OCI-LY1 (cell line): ENCODE data around the gene PIGV.
A peak's percentile ranks its signal among the peaks of the same experiment; 100 is the strongest.

ENCODE experiments used
- H2AFZ ChIP-seq: fragments of 200-600 bp; sonication (generic), shearing (Covaris generic); 2 replicates; pipeline ENCODE4 v1.6.0; 2014; ENCODE audit warnings: antibody characterized with exemption, mild to moderate bottlenecking, low read length
- H3F3A ChIP-seq: fragments of 200-600 bp; sonication (generic), shearing (Covaris generic); 2 replicates; pipeline ENCODE4 v1.6.0; 2014; ENCODE audit warnings: mild to moderate bottlenecking, antibody characterized with exemption, low read length, moderate library complexity; ENCODE audit not compliant: insufficient read depth
- H3K27ac ChIP-seq: fragments of 200-600 bp; sonication (generic); 2 replicates; pipeline ENCODE4 v1.5.1; 2014; ENCODE audit warnings: low read length, mixed run types, mild to moderate bottlenecking, low read depth; ENCODE audit not compliant: poor library complexity, severe bottlenecking
- H3K27me3 ChIP-seq: fragments of 200-600 bp; sonication (generic); 2 replicates; pipeline ENCODE4 v1.6.0; 2014; ENCODE audit warnings: antibody characterized with exemption, mild to moderate bottlenecking, low read length, moderate library complexity; ENCODE audit not compliant: insufficient read depth
- H3K36me3 ChIP-seq: fragments of 200-600 bp; sonication (generic); 2 replicates; pipeline ENCODE4 v1.6.1; 2014; ENCODE audit warnings: mild to moderate bottlenecking, antibody characterized with exemption, low read length, moderate library complexity, mixed read lengths; ENCODE audit not compliant: insufficient read depth
- H3K4me1 ChIP-seq: fragments of 200-600 bp; sonication (generic); 2 replicates; pipeline ENCODE4 v1.5.1; 2014; ENCODE audit warnings: mild to moderate bottlenecking, low read length, moderate library complexity; ENCODE audit not compliant: insufficient read depth, severe bottlenecking
- H3K4me2 ChIP-seq: fragments of 200-600 bp; sonication (generic), shearing (Covaris generic); 2 replicates; pipeline ENCODE4 v1.6.1; 2014; ENCODE audit warnings: low read length
- H3K4me3 ChIP-seq: fragments of 200-600 bp; sonication (generic); 2 replicates; pipeline ENCODE4 v1.5.1; 2014; ENCODE audit warnings: low read length, low read depth, mild to moderate bottlenecking, mixed read lengths; ENCODE audit not compliant: poor library complexity, severe bottlenecking
- H3K79me2 ChIP-seq: fragments of 200-600 bp; shearing (Covaris generic); 2 replicates; pipeline ENCODE4 v1.6.1; 2016; ENCODE audit warnings: mixed run types, low read length, mixed read lengths; ENCODE audit not compliant: insufficient read depth
- H3K9ac ChIP-seq: fragments of 200-600 bp; sonication (generic), shearing (Covaris generic); 2 replicates; pipeline ENCODE4 v1.6.1; 2014; ENCODE audit warnings: mild to moderate bottlenecking, low read length, mixed read lengths
- H3K9me2 ChIP-seq: fragments of 200-600 bp; sonication (generic), shearing (Covaris generic); 2 replicates; pipeline ENCODE4 v1.6.1; 2014; ENCODE audit warnings: low read depth, mild to moderate bottlenecking, low read length, mixed read lengths
- H3K9me3 ChIP-seq: fragments of 200-600 bp; shearing (Covaris generic); 2 replicates; pipeline ENCODE4 v1.6.1; 2014; ENCODE audit warnings: low read length, mixed read lengths
- H4K20me1 ChIP-seq: fragments of 200-600 bp; sonication (generic), shearing (Covaris generic); 2 replicates; pipeline ENCODE4 v1.6.0; 2016; ENCODE audit warnings: mild to moderate bottlenecking, low read length; ENCODE audit not compliant: insufficient read depth
- CTCF ChIP-seq: fragments of 200-600 bp; sonication (generic), shearing (Covaris generic); IDR thresholded peaks from 2 replicates; pipeline ENCODE4 v1.5.1; 2017; ENCODE audit warnings: mild to moderate bottlenecking, antibody characterized with exemption, low read length, moderate library complexity, mixed read lengths
- EZH2 ChIP-seq: fragments of 200-600 bp; sonication (generic), shearing (Covaris generic); IDR thresholded peaks from 2 replicates; pipeline ENCODE4 v1.8.0; 2017; ENCODE audit warnings: borderline replicate concordance, mixed run types, mild to moderate bottlenecking, antibody characterized with exemption, low read length, moderate library complexity, mixed read lengths

The PIGV gene

GRCh38 chr1:26780344-26780957 lies 7.3 kb upstream of the PIGV start:
- Histone ChIP-seq H3K27ac (no peak overlapping the region), H3K79me2 (no peaks in the 10 kb centered on the region), H3K4me2 (no peak overlapping the region), H3F3A (peaks cover 8% of the 10 kb centered on the region; the same call in 1 of the 2 replicates), H3K9me3 (no peaks in the 10 kb centered on the region), H2AFZ (no peak overlapping the region), H3K9me2 (no peaks in the 10 kb centered on the region), H3K4me1 (peaks cover 24% of the 10 kb centered on the region), H3K4me3 (no peak overlapping the region), H3K27me3 (no peaks in the 10 kb centered on the region), H4K20me1 (no peaks in the 10 kb centered on the region), H3K36me3 (peaks cover 83% of the 10 kb centered on the region), H3K9ac (no peak overlapping the region)
- TF ChIP-seq EZH2 (no peak), CTCF (no peak)

- Histone ChIP-seq H2AFZ (no peak overlapping the region), H3K27ac (no peak overlapping the region), H3K4me1 (peaks cover 33% of the 10 kb centered on the region), H3K27me3 (no peaks in the 10 kb centered on the region), H3K36me3 (peaks cover 75% of the 10 kb centered on the region), H4K20me1 (no peaks in the 10 kb centered on the region), H3K79me2 (no peaks in the 10 kb centered on the region), H3K4me3 (no peak overlapping the region), H3F3A (peaks cover 8% of the 10 kb centered on the region; the same call in 1 of the 2 replicates), H3K9me3 (no peaks in the 10 kb centered on the region), H3K9me2 (no peaks in the 10 kb centered on the region), H3K9ac (no peak overlapping the region), H3K4me2 (no peak overlapping the region)
- TF ChIP-seq EZH2 (no peak), CTCF (no peak)
Measured at GRCh38 chr1:26781206-26781825, 6.4 kb upstream of the PIGV start.

- Histone ChIP-seq H3K9me3 (no peaks in the 10 kb centered on the region), H3K4me2 (no peak overlapping the region), H3F3A (peaks cover 12% of the 10 kb centered on the region), H4K20me1 (no peaks in the 10 kb centered on the region), H3K79me2 (no peaks in the 10 kb centered on the region), H3K4me1 (peaks cover 44% of the 10 kb centered on the region), H3K36me3 (peaks cover 61% of the 10 kb centered on the region), H3K9ac (no peak overlapping the region), H3K27ac (peak overlapping the region; percentile 96), H3K4me3 (no peak overlapping the region), H3K9me2 (no peaks in the 10 kb centered on the region), H3K27me3 (no peaks in the 10 kb centered on the region), H2AFZ (no peak overlapping the region)
- TF ChIP-seq EZH2 (no peak), CTCF (no peak)
Measured at GRCh38 chr1:26782521-26783212, 5.1 kb upstream of the PIGV start.
